GM12872 (cell line): Measurements from ENCODE around the gene PER2.

Experiments
- TF ChIP-seq, protein P1 (sequence below): IDR thresholded peaks from 3 replicates; pipeline ENCODE4 v1.5.1; 2011; ENCODE audit warnings: low read depth, mild to moderate bottlenecking, low read length, moderate library complexity; ENCODE audit not compliant: insufficient read depth

PER2 gene

DNA sequence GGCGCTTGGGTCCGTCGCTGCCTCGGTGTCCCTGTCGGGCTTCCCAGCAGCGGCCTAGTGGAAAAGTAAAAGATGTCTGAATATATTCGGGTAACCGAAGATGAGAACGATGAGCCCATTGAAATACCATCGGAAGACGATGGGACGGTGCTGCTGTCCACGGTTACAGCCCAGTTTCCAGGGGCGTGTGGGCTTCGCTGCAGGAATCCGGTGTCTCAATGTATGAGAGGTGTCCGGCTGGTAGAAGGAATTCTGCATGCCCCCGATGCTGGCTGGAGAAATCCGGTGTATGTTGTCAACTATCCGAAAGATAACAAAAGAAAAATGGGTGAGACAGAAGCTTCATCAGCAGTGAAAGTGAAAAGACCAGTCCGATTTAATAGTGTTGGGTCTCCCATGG, 56.6 kb downstream of the PER2 start:
- TF ChIP-seq, protein P1, sequence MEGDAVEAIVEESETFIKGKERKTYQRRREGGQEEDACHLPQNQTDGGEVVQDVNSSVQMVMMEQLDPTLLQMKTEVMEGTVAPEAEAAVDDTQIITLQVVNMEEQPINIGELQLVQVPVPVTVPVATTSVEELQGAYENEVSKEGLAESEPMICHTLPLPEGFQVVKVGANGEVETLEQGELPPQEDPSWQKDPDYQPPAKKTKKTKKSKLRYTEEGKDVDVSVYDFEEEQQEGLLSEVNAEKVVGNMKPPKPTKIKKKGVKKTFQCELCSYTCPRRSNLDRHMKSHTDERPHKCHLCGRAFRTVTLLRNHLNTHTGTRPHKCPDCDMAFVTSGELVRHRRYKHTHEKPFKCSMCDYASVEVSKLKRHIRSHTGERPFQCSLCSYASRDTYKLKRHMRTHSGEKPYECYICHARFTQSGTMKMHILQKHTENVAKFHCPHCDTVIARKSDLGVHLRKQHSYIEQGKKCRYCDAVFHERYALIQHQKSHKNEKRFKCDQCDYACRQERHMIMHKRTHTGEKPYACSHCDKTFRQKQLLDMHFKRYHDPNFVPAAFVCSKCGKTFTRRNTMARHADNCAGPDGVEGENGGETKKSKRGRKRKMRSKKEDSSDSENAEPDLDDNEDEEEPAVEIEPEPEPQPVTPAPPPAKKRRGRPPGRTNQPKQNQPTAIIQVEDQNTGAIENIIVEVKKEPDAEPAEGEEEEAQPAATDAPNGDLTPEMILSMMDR = no peak

DNA sequence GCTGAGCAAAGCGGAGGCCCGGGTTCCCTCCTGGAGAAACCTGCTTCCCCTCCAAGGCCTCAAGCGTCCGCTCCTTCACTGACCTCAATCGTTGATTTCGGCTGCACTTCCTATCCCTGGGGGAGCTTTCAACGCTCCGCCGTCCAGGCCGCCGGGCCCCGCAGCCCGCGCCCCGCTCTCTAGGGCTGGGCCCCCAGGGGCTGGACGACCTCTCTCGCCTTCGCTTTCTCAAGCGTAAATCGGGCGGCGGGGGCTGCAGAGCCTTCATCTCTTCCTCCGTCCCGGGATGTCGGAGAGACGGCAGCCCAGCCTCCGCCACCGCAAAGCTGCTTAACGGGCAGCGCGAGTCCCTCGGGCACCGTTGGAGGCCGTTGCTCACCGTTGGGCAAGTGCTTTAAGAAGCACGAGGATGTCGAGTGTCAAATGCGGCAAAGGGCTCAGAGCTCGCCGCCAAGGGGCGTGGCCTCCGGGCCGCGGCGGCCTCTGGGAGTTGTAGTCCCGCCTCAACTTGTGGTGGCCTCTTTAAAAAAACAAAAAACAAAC, 57.1 kb downstream of the PER2 start:
- TF ChIP-seq, protein P1 = no peak

DNA sequence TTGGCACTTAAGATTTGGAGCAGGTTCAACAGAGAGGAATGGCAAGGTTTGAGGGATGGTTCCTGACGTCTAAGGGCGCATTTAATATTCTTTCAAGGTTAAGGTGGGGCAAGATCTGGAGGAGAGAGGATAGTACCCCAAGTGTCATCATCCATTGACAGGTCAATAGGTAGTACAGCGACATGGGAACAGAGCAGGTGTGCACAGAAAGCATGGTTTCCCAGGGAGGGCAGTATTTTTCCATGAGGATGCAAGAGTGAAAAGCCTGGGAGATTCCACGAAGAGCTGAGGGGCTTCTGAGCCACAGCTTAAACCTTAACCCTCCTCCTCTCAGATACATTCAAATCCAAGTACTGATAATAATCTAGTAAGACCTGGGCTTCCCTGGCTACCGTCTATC, 57.7 kb downstream of the PER2 start:
- TF ChIP-seq, protein P1 = no peak

DNA sequence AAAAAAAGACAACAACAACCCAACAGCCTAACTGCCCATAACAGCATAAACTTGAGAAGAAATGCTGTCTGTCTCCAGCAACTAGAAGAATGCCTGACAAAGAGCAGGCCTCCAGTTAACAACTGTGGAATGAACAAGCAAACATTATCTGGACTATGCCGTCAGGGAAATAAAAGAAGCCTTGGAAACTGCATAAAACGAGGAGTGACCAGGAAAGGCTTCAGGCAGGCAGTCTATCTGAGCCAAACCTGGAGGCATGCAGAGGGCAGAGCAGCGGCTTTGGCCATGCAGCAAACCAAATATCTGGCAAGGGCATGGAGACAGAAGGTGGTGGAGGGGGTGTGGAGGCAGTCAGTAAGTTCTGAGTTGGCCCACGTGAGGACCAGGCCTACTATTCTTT, 59.7 kb downstream of the PER2 start:
- TF ChIP-seq, protein P1 = no peak

GRCh38 chr2:238227587-238228032, 60.8 kb downstream of the PER2 start:
- TF ChIP-seq, protein P1 = no peak

DNA sequence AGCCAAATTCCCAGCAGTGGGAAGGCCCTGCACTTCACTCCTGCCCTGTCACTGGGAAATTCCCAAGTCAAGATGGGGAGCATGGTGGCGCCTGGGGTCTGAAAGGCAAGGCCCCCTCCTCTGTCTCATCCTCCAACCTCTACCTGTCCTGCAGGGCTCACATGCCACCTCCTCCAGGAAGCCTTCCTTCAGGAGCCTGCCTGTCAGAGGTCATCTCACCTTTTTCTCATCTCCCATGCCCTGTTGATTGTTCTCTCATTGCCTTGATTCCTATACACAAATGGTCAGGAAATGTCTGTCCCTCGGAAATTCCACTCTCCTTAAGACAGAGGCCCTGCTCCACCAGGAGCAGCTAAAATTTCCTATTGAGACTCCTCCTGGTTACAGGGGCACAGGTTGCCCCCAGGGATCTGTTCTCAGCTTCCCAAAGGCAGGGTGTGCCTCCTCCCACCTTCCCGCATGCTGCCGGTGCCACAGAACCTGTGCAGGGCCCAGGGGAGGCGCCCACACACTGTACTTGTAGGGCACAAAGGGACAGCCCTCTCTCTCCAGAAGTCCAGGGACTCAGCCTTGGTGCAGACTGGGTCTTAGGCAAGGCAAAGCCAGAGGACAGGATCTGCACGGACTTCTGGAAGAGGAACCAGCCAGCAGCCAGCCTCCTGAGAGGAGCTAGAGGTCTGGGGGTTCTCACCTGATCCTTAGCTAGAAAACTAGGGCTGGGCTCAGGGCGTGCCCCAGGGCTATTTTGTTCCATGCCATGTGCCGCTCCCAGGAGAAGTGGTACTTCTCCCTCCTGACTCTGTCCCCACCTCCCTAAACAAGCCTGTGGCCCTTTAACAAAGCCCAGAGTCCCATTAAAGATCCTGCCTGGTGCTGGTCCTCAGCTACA, 61.5 kb downstream of the PER2 start:
- TF ChIP-seq, protein P1 = no peak

DNA sequence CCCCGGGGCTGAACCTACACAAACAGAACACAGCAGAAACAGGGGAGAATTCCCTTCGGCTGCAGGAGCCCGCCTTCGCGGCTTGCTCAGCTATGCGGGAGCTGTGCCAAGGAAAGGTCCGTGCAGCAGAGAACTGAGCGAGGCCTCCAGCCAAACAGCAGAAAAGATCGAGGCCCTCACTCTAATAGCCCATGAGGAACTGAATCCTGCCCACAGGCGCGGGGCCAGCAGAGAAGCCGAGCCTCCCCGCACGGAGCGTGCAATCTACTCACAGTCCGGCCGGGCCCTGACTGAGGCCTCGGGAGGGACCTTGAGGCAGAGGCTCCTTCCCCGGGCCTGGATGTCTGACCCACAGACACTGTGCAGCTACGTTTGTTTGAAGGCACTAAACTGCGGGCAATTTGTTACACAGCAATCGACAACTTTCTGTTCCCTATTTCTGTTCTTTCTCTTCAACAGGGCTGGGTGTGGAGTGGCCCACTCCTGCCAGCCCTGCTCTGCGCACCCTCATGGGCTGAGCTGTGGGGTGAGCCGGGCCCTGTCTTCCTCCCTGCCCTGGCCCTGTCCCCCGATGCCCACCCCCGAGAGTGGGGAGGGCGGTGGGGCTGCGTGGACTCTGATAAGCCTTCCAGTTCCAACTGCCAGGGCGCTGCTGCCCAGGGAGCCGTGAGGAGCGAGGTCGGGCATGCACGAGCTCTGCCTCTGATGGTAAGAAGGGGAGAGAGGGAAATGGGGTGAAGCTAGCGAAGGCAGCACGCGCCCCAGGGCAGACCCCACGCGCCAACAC, 62.3 kb downstream of the PER2 start:
- TF ChIP-seq, protein P1 = no peak
